Measurements from ENCODE around the gene KCNQ1.

Gene KCNQ1

GRCh38 chr11:2837096-2837601 lies 392.3 kb downstream of the KCNQ1 start:
- no peak for DNase-seq

- DNase-seq: no peak
Observed at GRCh38 chr11:2837651-2838050, 392.8 kb downstream of the KCNQ1 start.

- DNase-seq: no peak
Observed at GRCh38 chr11:2838091-2838490, 393.3 kb downstream of the KCNQ1 start.

GRCh38 chr11:2838676-2839294 lies 394.0 kb downstream of the KCNQ1 start:
- DNase-seq: no peak

- DNase-seq: no peak
Observed at GRCh38 chr11:2839395-2839943, 394.7 kb downstream of the KCNQ1 start.

- no peak for DNase-seq
Observed at GRCh38 chr11:2841411-2842190, 396.8 kb downstream of the KCNQ1 start.

- DNase-seq: no peak
Observed at GRCh38 chr11:2842876-2843275, 398.1 kb downstream of the KCNQ1 start.

- DNase-seq: no peak
Observed at GRCh38 chr11:2843551-2843950, 398.7 kb downstream of the KCNQ1 start.

- no peak for DNase-seq
Observed at GRCh38 chr11:2844116-2844842, 399.5 kb downstream of the KCNQ1 start.

GRCh38 chr11:2844996-2845395 lies 400.2 kb downstream of the KCNQ1 start:
- no peak for DNase-seq

GRCh38 chr11:2846056-2846455 lies 401.2 kb downstream of the KCNQ1 start:
- no peak for DNase-seq

- no peak for DNase-seq
Observed at GRCh38 chr11:2846470-2846869, 401.7 kb downstream of the KCNQ1 start.

GRCh38 chr11:2847561-2847960 lies 402.8 kb downstream of the KCNQ1 start:
- no peak for DNase-seq

GRCh38 chr11:2848497-2848896 lies 403.7 kb downstream of the KCNQ1 start:
- DNase-seq: no peak

GRCh38 chr11:2849994-2850770 lies 405.4 kb downstream of the KCNQ1 start:
- no peak for DNase-seq

GRCh38 chr11:2853401-2853800 lies 408.6 kb downstream of the KCNQ1 start:
- DNase-seq: no peak

GRCh38 chr11:2853997-2854560 lies 409.3 kb downstream of the KCNQ1 start:
- no peak for DNase-seq

- no peak for DNase-seq
Observed at GRCh38 chr11:2855162-2855561, 410.4 kb downstream of the KCNQ1 start.

- DNase-seq: no peak
Observed at GRCh38 chr11:2857276-2857675, 412.5 kb downstream of the KCNQ1 start.

GRCh38 chr11:2857918-2858317 lies 413.1 kb downstream of the KCNQ1 start:
- no peak for DNase-seq

GRCh38 chr11:2858995-2859698 lies 414.3 kb downstream of the KCNQ1 start:
- no peak for DNase-seq

GRCh38 chr11:2859699-2860037 lies 414.9 kb downstream of the KCNQ1 start:
- no peak for DNase-seq

Measured in amniotic stem cell (primary cell).